Activated T-cell treated with anti-CD3 and anti-CD28 coated beads, Interleukin-2, amount 50 U/mL, for 4 hours (primary cell): ENCODE data around the gene UGT2A3. TPM values are rescaled to one million over a fixed set of nuclear protein-coding genes. Genes with fewer than 3 reads are reported as not detected.

ENCODE experiments used
- ATAC-seq, 2 donors: fragments of 200-7000 bp; cut with Tn5 transposase; one replicate each; pipeline ENCODE4 v1.10.0; 2021
- DNase-seq: peaks from one replicate; pipeline ENCODE4 v3.0.0-alpha.2; 2020
- H3K27me3 Mint-ChIP-seq: one replicate; pipeline ENCODE4 v1.8.0; 2021; ENCODE audit warnings: low read depth, mixed read lengths
- H3K36me3 Mint-ChIP-seq: one replicate; pipeline ENCODE4 v1.8.0; 2022; ENCODE audit warnings: mixed read lengths; ENCODE audit not compliant: insufficient read depth
- H3K4me1 Mint-ChIP-seq: one replicate; pipeline ENCODE4 v1.8.0; 2021; ENCODE audit warnings: low read depth, mixed read lengths
- H3K4me3 Mint-ChIP-seq: one replicate; pipeline ENCODE4 v1.8.0; 2021; ENCODE audit warnings: mild to moderate bottlenecking, moderate library complexity, mixed read lengths
- H3K9me3 Mint-ChIP-seq: one replicate; pipeline ENCODE4 v1.8.0; 2021; ENCODE audit warnings: mixed read lengths
- total RNA-seq, 3 donors: library from RNA; stranded (reverse); gene quantifications; one replicate each; pipeline ENCODE4 v1.2.1, GENCODE V29; 2021

UGT2A3 gene
- total RNA-seq, 3 donors from 2014 or later: 0.08 TPM; not detected in 2

- Mint-ChIP-seq H3K9me3 (no peaks in the 10 kb centered on the region), H3K4me1 (no peaks in the 10 kb centered on the region), H3K36me3 (no peaks in the 10 kb centered on the region), H3K4me3 (no peak overlapping the region), H3K27me3 (no peaks in the 10 kb centered on the region)
- no peak for ATAC-seq
- no peak for DNase-seq
Observed at GRCh38 chr4:68904786-68905185, 46.8 kb downstream of the UGT2A3 start.

DNA sequence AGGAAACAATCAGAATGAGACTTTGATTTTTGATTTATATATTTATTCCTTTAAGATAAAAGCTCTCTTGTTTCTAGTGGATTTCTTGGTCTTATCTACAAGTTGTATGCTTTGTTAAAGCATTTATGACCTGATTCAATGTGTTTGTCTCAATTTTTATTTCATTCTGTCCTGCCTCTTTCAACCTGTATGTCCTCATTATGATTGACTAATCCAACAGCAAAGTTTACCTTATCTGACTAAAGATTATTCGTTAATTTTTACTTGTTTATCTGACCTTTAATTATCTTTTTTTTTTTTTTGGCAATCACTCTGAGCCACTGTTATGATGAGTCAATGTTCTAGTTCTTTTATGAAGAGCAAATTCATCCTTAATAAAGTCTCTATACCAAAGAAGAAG is 54.9 kb downstream of the UGT2A3 start:
- Mint-ChIP-seq H3K27me3 (no peaks in the 10 kb centered on the region), H3K36me3 (no peaks in the 10 kb centered on the region), H3K4me1 (no peaks in the 10 kb centered on the region), H3K9me3 (peaks cover 4% of the 10 kb centered on the region), H3K4me3 (no peak overlapping the region)
- ATAC-seq (no peak), DNase-seq (no peak)

GRCh38 chr4:68895561-68896198 is 55.9 kb downstream of the UGT2A3 start:
- Mint-ChIP-seq H3K4me3 (no peak overlapping the region), H3K27me3 (no peaks in the 10 kb centered on the region), H3K36me3 (no peaks in the 10 kb centered on the region), H3K9me3 (peaks cover 4% of the 10 kb centered on the region), H3K4me1 (no peaks in the 10 kb centered on the region)
- DNase-seq (no peak), ATAC-seq (no peak)

DNA sequence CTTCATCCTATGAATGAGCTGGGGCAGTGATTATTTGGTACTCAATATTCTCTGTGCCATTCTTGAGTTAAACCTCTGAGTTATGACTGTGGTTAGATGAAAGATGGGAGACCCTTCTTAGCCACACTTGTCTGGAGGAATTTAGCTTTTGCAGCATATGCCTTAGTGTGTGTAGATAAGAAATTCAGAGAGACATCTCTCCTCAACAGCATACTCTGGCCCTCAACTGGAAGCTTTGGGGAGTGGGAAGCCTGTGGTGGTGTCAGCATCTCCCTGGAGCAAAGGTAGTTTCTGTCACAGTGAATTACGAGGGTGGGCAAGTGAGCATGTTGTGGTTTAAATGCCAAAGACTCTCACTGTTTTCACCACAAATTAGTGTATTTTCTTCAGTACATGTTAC is 58.7 kb downstream of the UGT2A3 start:
- Mint-ChIP-seq H3K9me3 (peaks cover 4% of the 10 kb centered on the region), H3K27me3 (no peaks in the 10 kb centered on the region), H3K36me3 (no peaks in the 10 kb centered on the region), H3K4me3 (no peak overlapping the region), H3K4me1 (no peaks in the 10 kb centered on the region)
- DNase-seq: no peak
- ATAC-seq: no peak

- Mint-ChIP-seq H3K4me1 (no peaks in the 10 kb centered on the region), H3K27me3 (no peaks in the 10 kb centered on the region), H3K9me3 (peaks cover 4% of the 10 kb centered on the region), H3K36me3 (no peaks in the 10 kb centered on the region), H3K4me3 (no peak overlapping the region)
- DNase-seq: no peak
- ATAC-seq: no peak
Observed at GRCh38 chr4:68891678-68892077, 59.9 kb downstream of the UGT2A3 start.

- ATAC-seq (no peak), DNase-seq (no peak)
- Mint-ChIP-seq H3K4me3 (no peak overlapping the region), H3K36me3 (no peaks in the 10 kb centered on the region), H3K27me3 (no peaks in the 10 kb centered on the region), H3K4me1 (no peaks in the 10 kb centered on the region), H3K9me3 (no peaks in the 10 kb centered on the region)
Observed at GRCh38 chr4:68885545-68885944, 66.1 kb downstream of the UGT2A3 start.

GRCh38 chr4:68883870-68884269 is 67.7 kb downstream of the UGT2A3 start:
- no peaks in the 10 kb centered on the region for H3K27me3 Mint-ChIP-seq
- no peak for ATAC-seq
- no peak for DNase-seq
- no peaks in the 10 kb centered on the region for H3K36me3 Mint-ChIP-seq
- H3K4me1 Mint-ChIP-seq: no peaks in the 10 kb centered on the region
- H3K9me3 Mint-ChIP-seq: no peaks in the 10 kb centered on the region
- no peak overlapping the region for H3K4me3 Mint-ChIP-seq

Other genes with a start within 250 kb of the UGT2A3 start
- gene UGT2B10, start 135.8 kb downstream of the UGT2A3 start, total RNA-seq: not detected
- under 1 TPM in 1 of 3 donors, not detected in 2; 0.18 TPM for gene UGT2B7, start 144.7 kb upstream of the UGT2A3 start, total RNA-seq